Panc1 (cell line): ENCODE measurements around the gene ARRDC5. TPM values are rescaled to one million over a fixed set of nuclear protein-coding genes. Genes with fewer than 3 reads are reported as not detected.

ENCODE experiments used
- ATAC-seq: fragments of 200-7000 bp; cut with Tn5 transposase; 2 replicates; pipeline ENCODE4 v1.9.1; 2020; ENCODE audit warnings: mild to moderate bottlenecking, moderate library complexity
- BruUV-seq: library from RNA; stranded (reverse); fragments of 400-500 nt; replicated peaks from 2 replicates; lab custom pipeline; 2021; lab: Mats Ljungman, UMichigan
- CTCF ChIA-PET: fragments of 300-600 bp; sonication (Branson Sonifier 250); formaldehyde crosslinking; loops from one replicate; lab custom pipeline; 2022; ENCODE audit warnings: antibody characterized with exemption; lab: Charles Lee
- POLR2A ChIA-PET: fragments of 300-600 bp; sonication (Branson Sonifier 250); formaldehyde crosslinking; loops from one replicate; lab custom pipeline; 2022; ENCODE audit warnings: antibody characterized with exemption; lab: Charles Lee
- DNase-seq: peaks from one replicate; pipeline ENCODE4 v3.0.0-alpha.2; 2010; ENCODE audit warnings: low read depth, low spot score
- H3K27ac ChIP-seq: 2 replicates; pipeline ENCODE4 v1.5.1; 2011; ENCODE audit warnings: mild to moderate bottlenecking, low read length, inconsistent platforms
- H3K27me3 ChIP-seq: fragments of 200-500 bp; sonication (Bioruptor generic); 2 replicates; pipeline ENCODE4 v1.6.0; 2014; ENCODE audit warnings: low read length, inconsistent platforms; ENCODE audit not compliant: control insufficient read depth, insufficient read depth
- H3K36me3 ChIP-seq: fragments of 200-500 bp; sonication (Bioruptor generic); 2 replicates; pipeline ENCODE4 v1.5.1; 2014; ENCODE audit warnings: inconsistent platforms, mild to moderate bottlenecking, low read length, moderate library complexity; ENCODE audit not compliant: control insufficient read depth, insufficient read depth
- H3K4me1 ChIP-seq: 2 replicates; pipeline ENCODE4 v1.5.1; 2011; ENCODE audit warnings: inconsistent platforms, mild to moderate bottlenecking, low read length, moderate library complexity; ENCODE audit not compliant: control insufficient read depth, insufficient read depth
- H3K4me3 ChIP-seq, 2 experiments: 2 replicates each; pipeline ENCODE4 v1.5.1; 2011 to 2012; ENCODE audit warnings: low read depth in 2 of 2, low read length in 2 of 2, mild to moderate bottlenecking in 2 of 2, inconsistent platforms in 1 of 2, moderate library complexity in 1 of 2
- H3K9me3 ChIP-seq: fragments of 200-500 bp; sonication (Bioruptor generic); 2 replicates; pipeline ENCODE4 v1.5.1; 2014; ENCODE audit warnings: low read depth, mild to moderate bottlenecking, inconsistent platforms, low read length, moderate library complexity; ENCODE audit not compliant: control insufficient read depth, insufficient read depth
- POLR2AphosphoS5 ChIP-seq: IDR thresholded peaks from 2 replicates; pipeline ENCODE4 v1.6.1; 2012; ENCODE audit warnings: mild to moderate bottlenecking, low read depth, low read length, moderate library complexity
- SIN3A ChIP-seq: IDR thresholded peaks from 2 replicates; pipeline ENCODE4 v1.6.1; 2012; ENCODE audit warnings: low read depth, mild to moderate bottlenecking, low read length, moderate library complexity, borderline replicate concordance; ENCODE audit not compliant: insufficient read depth
- TCF7L2 ChIP-seq: IDR thresholded peaks from 2 replicates; pipeline ENCODE4 v1.6.1; 2011; ENCODE audit warnings: mild to moderate bottlenecking, low read depth, low read length, inconsistent platforms
- in situ Hi-C: cut with HindIII; loops from 2 replicates; pipeline ENCODE4 v1.10.0; 2016; ENCODE audit warnings: low sequenced_read_pairs, low pct_unique_long_range_greater_than_20kb
- intact Hi-C: fragments of 100-400 bp; cut with micrococcal nuclease; formaldehyde crosslinking; loops from one replicate; pipeline ENCODE4 v1.10.0; 2022; ENCODE audit not compliant: unreplicated experiment
- total RNA-seq: library from RNA; stranded (reverse); gene quantifications from one replicate; pipeline ENCODE4 v1.2.1, GENCODE V29; 2021; ENCODE audit not compliant: unreplicated experiment
- TF ChIP-seq, protein P1 (sequence below): fragments of 450-650 bp; IDR thresholded peaks from 2 replicates; pipeline ENCODE4 v1.5.1; 2017; ENCODE audit warnings: mild to moderate bottlenecking
- TF ChIP-seq, protein P2 (sequence below), 2 experiments: IDR thresholded peaks; 2 replicates each; pipeline ENCODE4 v1.6.1; 2011 to 2012; ENCODE audit warnings: low read depth in 2 of 2, control low read depth in 1 of 2, low read length in 1 of 2, mild to moderate bottlenecking in 1 of 2, moderate library complexity in 1 of 2; ENCODE audit not compliant: insufficient read depth in 1 of 2

The ARRDC5 gene
- total RNA-seq, 1 experiment from 2014 or later, result not detected

DNA sequence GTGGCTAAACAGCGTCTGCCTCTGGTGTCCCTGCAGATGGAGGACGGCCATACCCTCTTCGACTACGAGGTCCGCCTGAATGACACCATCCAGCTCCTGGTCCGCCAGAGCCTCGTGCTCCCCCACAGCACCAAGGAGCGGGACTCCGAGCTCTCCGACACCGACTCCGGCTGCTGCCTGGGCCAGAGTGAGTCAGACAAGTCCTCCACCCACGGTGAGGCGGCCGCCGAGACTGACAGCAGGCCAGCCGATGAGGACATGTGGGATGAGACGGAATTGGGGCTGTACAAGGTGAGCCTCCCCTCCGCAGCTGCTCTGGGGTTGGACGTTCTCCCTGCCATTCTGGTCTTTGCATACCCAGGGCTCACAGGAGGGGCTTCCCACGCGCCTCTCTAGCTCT lies 26.5 kb upstream of the ARRDC5 start:
- H3K4me1 ChIP-seq, result no peaks in the 10 kb centered on the region
- H3K27me3 ChIP-seq, result no peaks in the 10 kb centered on the region
- H3K9me3 ChIP-seq, result no peaks in the 10 kb centered on the region
- POLR2A ChIA-PET, result no interaction called here
- in situ Hi-C loops (no loop called here), intact Hi-C loops (no loop called here)
- no peak for ATAC-seq
- TF ChIP-seq, protein P1, sequence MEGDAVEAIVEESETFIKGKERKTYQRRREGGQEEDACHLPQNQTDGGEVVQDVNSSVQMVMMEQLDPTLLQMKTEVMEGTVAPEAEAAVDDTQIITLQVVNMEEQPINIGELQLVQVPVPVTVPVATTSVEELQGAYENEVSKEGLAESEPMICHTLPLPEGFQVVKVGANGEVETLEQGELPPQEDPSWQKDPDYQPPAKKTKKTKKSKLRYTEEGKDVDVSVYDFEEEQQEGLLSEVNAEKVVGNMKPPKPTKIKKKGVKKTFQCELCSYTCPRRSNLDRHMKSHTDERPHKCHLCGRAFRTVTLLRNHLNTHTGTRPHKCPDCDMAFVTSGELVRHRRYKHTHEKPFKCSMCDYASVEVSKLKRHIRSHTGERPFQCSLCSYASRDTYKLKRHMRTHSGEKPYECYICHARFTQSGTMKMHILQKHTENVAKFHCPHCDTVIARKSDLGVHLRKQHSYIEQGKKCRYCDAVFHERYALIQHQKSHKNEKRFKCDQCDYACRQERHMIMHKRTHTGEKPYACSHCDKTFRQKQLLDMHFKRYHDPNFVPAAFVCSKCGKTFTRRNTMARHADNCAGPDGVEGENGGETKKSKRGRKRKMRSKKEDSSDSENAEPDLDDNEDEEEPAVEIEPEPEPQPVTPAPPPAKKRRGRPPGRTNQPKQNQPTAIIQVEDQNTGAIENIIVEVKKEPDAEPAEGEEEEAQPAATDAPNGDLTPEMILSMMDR, result no peak
- TF ChIP-seq POLR2AphosphoS5, result no peak
- no peak for TF ChIP-seq TCF7L2
- TF ChIP-seq, protein P2, sequence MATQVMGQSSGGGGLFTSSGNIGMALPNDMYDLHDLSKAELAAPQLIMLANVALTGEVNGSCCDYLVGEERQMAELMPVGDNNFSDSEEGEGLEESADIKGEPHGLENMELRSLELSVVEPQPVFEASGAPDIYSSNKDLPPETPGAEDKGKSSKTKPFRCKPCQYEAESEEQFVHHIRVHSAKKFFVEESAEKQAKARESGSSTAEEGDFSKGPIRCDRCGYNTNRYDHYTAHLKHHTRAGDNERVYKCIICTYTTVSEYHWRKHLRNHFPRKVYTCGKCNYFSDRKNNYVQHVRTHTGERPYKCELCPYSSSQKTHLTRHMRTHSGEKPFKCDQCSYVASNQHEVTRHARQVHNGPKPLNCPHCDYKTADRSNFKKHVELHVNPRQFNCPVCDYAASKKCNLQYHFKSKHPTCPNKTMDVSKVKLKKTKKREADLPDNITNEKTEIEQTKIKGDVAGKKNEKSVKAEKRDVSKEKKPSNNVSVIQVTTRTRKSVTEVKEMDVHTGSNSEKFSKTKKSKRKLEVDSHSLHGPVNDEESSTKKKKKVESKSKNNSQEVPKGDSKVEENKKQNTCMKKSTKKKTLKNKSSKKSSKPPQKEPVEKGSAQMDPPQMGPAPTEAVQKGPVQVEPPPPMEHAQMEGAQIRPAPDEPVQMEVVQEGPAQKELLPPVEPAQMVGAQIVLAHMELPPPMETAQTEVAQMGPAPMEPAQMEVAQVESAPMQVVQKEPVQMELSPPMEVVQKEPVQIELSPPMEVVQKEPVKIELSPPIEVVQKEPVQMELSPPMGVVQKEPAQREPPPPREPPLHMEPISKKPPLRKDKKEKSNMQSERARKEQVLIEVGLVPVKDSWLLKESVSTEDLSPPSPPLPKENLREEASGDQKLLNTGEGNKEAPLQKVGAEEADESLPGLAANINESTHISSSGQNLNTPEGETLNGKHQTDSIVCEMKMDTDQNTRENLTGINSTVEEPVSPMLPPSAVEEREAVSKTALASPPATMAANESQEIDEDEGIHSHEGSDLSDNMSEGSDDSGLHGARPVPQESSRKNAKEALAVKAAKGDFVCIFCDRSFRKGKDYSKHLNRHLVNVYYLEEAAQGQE (IDR thresholded peaks at IDR 0.05; ENCODE audit: insufficient read depth in 1 of 2, low read depth in 2 of 2, low read length in 1 of 2), result no peak
- no peak for TF ChIP-seq SIN3A
- CTCF ChIA-PET, result interaction anchor here (0.6 kb wide), 1 partner anchor 524 kb away, joined by 3 read pairs; no protein-coding TSS in a partner anchor
- no TSS peak for BruUV-seq
- no peak overlapping the region for H3K4me3 ChIP-seq
- no peak for DNase-seq
- no peaks in the 10 kb centered on the region for H3K36me3 ChIP-seq
- no peak overlapping the region for H3K27ac ChIP-seq

- Histone ChIP-seq H3K4me3 (no peak overlapping the region), H3K27me3 (no peaks in the 10 kb centered on the region), H3K36me3 (no peaks in the 10 kb centered on the region), H3K4me1 (no peaks in the 10 kb centered on the region), H3K9me3 (no peaks in the 10 kb centered on the region), H3K27ac (no peak overlapping the region)
- intact Hi-C loops (no loop called here), in situ Hi-C loops (no loop called here)
- TF ChIP-seq SIN3A, result no peak
- TF ChIP-seq, protein P2 (IDR thresholded peaks at IDR 0.05; ENCODE audit: insufficient read depth in 1 of 2, low read depth in 2 of 2, low read length in 1 of 2), result no peak
- TF ChIP-seq, protein P1, result no peak
- TF ChIP-seq TCF7L2, result no peak
- no peak for TF ChIP-seq POLR2AphosphoS5
- BruUV-seq, result no TSS peak
- CTCF ChIA-PET, result no interaction called here
- DNase-seq (no peak), ATAC-seq (peak; percentile 24; the same call in 1 of the 2 replicates)
- POLR2A ChIA-PET, result no interaction called here
Measured at GRCh38 chr19:4923276-4923747, 20.6 kb upstream of the ARRDC5 start.
